Body of pancreas (tissue), 4 donors: ENCODE data around the gene FOXP3.

ENCODE experiments used
- POLR2A ChIP-seq, 3 donors: fragments of 450-650 bp; IDR thresholded peaks; one replicate each; pipeline ENCODE4 v1.6.1; 2016; ENCODE audit warnings: antibody characterized with exemption in 3 of 3, mild to moderate bottlenecking in 2 of 3
- TF ChIP-seq, protein P1 (sequence below), 7 experiments: fragments of 450-650 bp in 4 of 7; fragments of 200-600 bp in 3 of 7; sonication (generic) in 3 of 7; IDR thresholded peaks; one replicate each; pipeline ENCODE4 v1.5.1; 2016 to 2019; ENCODE audit warnings: antibody characterized with exemption in 7 of 7

DNA sequence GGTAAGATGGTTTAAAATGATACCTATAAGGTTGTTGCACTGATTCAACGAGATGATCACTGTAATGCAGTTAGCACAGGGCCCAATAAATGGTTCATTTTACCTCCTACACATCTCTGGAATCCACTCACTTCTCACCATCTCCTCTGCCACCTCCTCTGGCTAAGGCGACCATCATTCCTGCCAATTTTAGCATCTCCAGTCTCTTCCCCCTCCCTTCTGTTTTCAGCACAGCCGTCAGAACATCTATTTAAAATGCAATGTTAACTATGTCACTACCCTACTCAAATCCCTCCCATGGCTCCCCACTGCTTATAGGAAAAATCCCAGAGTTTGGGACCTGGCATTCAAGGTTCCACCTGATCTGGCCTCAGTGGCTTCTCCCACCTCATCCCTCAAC is 61.0 kb downstream of the FOXP3 start:
- TF ChIP-seq, protein P1, sequence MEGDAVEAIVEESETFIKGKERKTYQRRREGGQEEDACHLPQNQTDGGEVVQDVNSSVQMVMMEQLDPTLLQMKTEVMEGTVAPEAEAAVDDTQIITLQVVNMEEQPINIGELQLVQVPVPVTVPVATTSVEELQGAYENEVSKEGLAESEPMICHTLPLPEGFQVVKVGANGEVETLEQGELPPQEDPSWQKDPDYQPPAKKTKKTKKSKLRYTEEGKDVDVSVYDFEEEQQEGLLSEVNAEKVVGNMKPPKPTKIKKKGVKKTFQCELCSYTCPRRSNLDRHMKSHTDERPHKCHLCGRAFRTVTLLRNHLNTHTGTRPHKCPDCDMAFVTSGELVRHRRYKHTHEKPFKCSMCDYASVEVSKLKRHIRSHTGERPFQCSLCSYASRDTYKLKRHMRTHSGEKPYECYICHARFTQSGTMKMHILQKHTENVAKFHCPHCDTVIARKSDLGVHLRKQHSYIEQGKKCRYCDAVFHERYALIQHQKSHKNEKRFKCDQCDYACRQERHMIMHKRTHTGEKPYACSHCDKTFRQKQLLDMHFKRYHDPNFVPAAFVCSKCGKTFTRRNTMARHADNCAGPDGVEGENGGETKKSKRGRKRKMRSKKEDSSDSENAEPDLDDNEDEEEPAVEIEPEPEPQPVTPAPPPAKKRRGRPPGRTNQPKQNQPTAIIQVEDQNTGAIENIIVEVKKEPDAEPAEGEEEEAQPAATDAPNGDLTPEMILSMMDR (IDR thresholded peaks at IDR 0.05): no peak
- no peak for TF ChIP-seq POLR2A (IDR thresholded peaks at IDR 0.05)
